NCI-H146 treated with DMSO at 0.1 percent for 48 hours (cell line): Measurements from ENCODE around the gene GFOD1.
"Not testable (repeated sequence)": the region's sequence is repeated elsewhere in the genome, so short reads cannot be mapped to it uniquely, and the experiment has no call there.

Source experiments
- DNase-seq: peaks from one replicate; lab custom pipeline; 2025; ENCODE audit not compliant: unreplicated experiment; lab: John Stamatoyannopoulos, UW

The GFOD1 gene

DNA sequence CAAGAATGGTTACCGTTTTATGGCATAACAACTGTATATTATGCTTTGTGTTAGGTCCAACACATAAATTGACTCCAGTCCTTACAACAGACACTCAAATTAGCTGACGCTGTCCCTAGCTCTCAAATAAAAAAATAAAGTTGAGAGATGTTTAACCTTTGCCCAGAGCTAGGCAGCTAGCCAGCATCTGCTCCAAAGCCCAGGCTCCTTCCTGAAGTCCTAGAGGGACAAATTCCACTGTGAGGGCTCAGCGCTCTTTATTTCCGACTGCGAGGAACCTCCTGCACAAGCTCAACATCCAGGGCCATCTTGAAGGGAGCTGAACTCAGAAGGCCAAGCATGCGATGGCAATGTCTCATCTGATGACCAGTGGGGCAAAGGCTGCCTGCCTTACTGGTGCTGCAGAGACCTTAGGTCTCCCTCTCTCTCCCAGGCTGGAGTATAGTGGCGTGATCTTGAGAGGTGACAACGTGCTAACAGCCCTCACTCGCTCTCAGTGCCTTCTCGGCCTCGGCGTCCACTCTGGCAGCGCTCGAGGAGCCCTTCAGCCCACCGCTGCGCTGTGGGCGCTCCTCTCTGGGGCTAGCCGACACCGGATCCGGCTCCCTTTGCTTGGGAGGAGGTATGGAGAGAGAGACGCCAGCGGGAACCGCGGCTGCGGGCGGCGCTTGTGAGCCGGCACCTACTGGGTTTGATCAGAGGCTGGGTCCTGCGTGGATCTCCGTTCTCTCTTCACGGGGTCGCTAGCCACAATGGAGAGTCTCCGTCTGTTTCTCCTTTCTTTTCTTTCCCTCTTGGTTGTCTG lies 24.7 kb upstream of the GFOD1 start:
- DNase-seq: no peak

DNA sequence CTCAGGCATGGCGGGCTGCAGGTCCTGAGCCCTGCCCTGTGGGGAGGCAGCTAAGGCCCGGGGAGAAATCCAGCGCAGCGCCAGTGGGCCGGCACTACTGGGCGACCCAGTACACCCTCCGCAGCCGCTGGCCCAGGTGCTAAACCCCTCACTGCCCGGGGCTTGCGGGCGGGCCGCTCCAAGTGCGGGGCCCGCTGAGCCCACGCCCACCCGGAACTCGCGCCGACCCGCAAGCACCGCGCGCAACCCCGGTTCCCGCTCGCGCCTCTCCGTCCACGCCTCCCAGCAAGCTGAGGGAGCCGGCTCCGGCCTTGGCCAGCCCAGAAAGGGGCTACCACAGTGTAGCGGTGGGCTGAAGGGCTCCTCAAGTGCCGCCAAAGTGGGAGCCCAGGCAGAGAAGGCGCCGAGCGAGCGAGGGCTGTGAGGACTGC lies 23.8 kb upstream of the GFOD1 start:
- DNase-seq: not testable (repeated sequence)

DNA sequence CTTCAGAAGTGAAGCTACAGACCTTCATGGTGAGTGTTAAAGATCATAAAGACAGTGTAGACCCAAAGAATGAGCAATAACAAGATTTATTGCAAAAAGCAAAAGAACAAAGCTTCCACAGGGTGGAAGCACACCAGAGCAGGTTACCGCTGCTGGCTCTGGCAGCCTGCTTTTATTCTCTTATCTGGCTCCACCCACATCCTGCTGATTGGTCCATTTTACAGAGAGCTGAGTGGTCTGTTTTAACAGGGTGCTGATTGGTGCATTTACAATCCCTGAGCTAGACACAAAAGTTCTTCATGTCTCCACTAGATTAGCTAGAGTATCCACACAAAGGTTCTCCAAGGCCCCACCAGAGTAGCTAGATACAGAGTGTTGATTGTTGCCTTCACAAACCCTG lies 23.0 kb upstream of the GFOD1 start:
- not testable (repeated sequence) for DNase-seq

DNA sequence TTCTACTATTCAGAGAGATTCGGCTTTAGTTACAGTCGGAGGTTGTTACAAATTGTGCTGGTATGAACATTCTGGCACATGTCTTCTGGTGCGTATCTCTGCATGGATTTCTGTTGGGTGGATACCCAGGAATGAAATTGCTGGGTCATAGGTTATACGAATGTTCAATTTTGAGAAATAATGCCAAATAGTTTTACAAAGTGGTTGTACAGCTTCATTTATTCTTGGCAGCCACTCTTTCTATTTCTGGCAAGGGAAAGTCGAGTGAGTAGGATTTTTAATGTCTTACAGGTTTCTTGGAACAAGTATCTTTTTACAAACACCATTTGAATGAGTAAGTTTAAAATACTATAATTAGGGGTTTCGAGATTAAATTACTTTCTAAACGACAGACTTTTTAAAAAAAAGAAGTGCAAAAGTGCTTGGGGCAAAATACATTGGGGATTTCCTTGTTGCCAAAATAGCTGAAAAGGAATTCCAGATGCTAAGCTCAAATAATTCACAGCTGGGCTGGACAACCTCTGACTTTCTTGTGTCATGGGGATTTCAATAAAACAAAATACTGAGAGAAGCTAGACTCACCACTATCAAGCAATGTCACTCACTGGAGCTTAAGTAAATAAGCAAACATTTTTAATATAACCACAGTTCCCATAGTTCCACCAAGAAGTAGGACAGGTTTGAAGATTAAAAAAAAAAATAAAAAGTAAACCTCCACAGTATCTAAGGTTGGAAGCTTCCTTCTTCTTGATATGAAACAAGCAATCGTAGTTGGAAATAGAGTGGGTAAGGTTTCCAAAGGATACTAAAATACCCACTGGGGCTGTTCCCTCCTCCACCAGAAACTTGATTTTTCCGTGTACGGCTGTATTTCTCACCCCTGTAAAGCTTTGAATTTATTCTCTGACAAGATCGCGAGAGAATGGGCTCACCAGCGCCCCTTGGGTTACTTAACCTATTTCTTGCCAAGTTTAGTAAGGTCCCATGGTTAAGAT lies 21.6 kb upstream of the GFOD1 start:
- no peak for DNase-seq

DNA sequence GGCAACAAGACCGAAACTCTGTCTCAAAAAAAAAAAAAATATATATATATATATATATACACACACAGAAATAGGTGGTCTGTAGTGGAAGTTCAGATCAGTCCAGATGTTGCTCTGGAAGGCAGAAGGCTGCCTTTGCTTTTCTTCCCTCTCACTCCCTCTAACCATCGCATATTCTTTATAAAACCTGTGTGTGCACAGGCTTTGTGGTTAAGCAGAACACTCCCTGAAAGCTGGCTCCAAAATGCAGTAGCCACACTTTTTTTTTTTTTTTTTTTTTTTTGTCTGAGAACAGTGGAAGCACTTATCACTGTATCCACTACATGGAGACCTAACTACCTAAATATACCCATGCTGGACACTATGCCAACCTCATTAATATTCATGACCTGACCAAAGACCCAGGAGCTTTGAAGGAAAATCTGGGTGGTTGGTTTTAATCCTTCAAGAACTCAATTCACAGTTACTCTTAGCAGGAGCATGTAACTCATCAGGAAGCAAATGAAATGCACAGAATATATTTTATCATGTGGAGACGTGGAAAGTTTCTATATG lies 20.0 kb upstream of the GFOD1 start:
- no peak for DNase-seq

DNA sequence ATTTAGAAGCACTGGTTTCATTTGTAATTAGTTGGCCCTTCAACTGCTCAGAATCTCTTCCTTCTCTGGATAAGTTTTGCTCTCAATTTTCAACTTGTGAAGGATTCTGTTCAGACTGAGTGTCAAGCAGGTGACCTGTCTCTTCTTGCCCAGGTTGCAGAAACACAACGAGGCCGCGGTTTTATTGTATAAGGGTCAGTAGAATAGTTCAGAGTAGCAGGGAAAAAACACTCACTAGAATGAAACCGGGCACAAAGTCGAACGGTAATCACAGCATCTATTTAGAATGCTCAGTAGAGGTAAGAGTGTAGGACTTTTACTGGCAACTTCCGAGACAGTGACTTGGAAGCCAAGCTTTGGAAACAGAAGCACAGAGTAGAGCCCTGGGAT lies 17.9 kb upstream of the GFOD1 start:
- no peak for DNase-seq

DNA sequence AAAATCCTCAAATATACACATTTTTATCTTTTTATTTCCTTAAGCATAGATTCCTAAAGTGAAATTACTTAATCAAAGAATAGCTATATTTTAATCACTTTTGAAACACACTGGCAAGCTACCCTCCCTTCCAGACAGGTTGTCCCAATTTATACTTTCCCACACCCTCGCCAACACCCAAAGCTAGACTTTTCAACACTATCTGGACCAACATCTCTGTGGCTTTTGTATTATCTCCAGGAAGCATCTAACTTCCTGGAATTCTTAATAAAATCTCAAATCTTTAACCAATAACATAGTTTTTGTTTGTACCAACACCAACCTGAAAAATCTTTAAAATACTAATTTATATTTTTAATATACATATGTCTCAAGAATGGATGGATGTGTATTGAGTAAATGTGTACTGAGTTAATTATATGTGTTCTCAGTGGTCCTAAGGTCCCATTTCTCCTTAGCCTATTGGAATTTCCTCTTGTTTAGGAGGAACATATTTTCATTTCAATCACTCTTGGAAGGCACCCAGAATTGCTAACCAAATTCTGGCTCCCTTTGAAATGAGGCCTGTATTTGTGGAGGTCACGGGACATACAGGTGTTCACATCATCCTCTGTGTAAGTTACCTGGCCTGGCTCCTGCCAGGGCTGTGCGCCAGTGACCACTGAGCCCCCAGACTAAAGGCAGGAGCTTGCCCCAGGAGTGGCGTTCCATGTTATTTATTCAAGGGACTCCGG lies 17.4 kb upstream of the GFOD1 start:
- no peak for DNase-seq

DNA sequence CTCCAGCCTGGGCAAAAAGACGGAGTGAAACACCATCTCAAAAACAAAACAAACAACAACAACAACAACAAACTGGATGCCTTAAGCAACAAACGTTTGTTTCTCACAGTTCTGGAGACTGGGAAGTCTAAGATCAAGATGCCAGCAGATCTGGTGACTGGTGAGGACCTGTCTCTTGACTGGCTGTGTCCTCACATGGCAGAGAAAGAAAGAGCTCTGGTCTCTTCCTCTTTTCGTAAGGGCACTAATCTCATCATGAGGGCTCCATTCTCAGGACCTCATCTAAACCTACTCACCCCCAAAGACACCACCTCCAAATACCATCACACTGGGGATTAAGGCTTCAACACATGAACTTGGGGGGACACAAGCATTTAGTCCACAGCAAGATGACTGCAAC lies 13.5 kb upstream of the GFOD1 start:
- DNase-seq: no peak

DNA sequence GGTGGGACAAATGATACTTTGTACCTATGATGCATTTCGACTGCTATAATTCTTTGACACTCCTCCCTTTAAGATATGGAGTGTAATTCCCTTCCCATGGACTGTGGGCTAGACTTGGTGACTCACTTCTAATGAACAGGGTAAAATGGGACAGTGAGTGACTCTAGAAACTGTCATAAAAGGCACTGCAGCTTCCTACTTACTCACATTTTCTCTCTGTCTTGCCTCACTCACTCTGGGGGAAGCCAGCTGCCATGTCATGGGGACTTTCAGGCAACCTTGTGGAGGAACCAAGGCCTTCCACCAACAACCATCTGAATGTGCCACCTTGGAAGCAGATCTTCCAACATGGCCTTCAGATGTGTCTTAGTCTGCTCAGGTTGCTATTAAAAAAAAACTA lies 12.9 kb upstream of the GFOD1 start:
- no peak for DNase-seq

DNA sequence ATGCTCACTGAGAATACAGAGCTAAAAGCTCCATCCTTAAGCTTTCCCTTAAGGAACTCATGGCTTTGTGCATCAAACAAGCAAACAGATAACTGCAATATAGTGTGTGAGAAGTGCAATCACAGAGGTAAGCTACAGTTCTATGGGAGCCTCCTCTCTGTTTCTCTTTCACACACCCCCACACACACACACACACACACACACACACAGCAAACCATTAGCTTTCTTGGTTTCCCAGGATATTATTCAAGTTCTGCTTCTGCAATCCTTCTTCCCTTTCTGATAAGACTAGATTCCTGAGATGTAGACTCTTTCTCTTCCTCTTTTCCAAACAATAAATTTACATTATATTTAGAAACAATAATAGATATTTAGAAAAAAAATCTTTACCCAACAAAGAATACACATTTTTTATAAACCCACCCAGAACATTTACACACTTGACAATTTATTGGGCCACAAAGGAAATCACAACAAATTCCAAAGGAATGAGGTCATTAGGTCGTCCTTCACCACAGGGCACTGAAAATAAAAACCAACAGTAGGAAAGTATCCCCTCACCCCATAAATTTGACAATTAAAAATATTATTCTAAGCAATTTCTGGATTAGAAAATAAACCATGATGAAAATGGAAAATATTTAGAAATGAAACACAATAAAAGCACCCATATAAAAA lies 9.3 kb upstream of the GFOD1 start:
- DNase-seq: no peak

DNA sequence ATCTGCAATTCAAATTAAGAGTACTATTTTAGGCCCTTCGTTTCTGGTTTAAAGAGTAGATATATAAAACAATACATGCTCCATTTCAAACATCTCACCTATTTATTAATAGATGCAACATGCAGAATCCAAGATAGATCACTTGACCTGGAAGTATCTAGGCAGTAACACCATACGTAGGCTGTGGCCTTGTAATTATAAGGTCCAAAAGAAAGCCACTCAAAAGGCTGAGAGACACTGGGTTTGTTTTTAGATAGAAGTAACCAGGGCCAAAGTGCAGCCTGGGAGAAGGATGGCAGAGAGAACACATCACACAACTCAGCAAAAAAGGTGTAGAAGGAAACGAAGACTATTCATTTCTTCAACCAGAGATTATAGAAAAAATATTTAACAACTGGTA lies 8.4 kb upstream of the GFOD1 start:
- no peak for DNase-seq

DNA sequence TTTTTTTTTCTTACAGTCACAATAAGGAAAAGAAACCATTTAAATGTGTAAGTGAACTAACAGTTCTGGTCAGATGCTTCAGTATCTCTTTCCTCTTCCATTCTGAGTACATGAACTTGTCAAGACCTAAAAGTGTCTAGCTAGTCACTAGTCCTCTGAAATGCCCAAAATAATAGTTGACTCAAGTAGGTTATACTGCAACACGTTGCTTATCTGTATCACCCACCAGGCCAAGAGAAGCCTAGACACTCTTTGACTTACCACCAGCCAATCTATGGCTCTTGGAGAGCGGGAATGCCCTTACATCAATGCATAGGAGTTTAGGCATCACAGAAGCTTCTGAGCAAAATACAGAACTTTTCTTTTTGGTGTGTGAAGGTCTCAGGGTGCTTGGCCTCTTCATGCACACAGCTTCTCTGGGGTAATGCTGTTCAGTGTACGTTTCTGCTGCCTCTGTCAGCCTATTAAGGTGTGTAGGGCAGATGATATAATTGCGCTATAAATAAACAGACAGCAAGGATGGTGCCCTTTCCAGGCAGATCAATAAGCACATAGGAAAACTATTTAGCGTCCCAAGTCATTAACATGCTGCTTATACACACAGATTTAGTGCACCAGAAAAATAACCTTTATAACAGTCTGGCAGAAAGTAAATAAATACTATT lies 7.8 kb upstream of the GFOD1 start:
- DNase-seq: no peak

DNA sequence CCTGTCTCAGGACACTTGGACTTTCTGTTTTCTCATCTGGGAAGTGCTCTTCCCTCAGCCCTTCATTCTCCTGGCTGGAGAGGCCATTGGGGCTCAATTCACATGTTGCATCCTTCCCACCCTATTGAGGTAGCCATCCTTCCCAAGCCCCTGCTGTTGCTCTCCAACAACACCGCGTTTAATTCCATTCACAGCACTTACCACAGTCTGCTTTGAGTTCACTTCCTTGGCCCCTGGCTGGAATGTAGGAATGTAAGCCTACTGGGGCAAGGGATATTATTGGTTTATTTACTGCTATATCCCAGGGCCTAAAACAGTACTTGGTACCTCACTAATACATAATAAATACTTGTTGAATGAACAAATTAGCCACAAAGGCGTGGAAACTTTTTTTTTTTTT lies 6.7 kb upstream of the GFOD1 start:
- DNase-seq: no peak

DNA sequence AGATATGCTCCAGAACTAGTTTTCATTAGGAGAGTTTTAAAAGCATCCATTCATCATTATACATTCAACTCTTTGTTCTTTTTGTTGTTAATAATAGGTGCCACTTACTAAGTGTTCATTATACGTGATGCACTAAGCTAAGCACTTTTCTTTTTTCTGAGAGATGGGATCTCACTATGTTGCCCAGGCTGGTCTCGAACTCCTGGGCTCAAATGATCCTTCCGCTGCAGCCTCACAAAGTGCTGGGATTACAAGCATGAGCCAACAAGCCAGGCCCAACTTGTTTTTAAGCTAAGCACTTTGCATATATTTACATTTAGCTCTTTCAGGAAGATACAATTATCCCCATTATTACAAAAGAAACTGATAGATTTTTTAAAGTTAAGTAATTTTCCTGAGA lies 5.7 kb upstream of the GFOD1 start:
- DNase-seq: no peak

DNA sequence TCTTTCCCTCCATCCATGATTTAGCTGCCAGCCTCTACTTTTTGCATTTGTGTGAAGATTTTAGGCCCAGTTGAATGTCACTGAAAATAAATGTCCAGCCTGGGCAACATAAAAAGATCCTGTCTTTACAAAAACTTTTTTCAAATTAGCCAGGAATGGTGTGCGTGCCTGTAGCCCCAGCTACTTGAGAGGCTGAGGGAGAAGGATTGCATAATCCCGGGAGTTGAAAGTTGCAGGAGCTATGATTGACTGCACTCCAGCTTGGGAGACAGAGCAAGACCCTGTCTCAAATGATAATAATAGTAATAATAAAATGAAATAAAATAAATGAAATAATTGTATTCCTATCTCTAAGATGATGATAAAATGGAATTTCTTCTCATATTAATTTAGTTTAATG lies 5.0 kb upstream of the GFOD1 start:
- DNase-seq: no peak

DNA sequence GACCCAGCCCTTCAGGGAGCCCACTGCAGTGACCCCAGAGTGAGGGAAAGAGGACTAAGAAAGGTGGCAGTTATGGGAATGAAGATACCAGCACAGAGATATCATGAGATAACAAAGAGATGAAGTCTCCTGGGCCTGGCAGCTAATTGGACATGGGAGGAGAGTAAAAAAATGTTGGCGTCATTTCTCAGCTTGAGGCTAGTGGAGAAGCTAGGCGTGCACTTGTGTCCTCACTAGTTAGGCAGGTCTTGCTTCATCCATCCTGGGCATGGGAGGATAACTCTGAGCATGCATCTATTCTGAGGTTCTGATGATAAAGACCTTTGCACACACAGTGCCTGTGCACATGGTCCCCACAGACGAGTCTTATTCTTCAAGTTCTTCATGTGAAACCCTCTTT lies 4.1 kb upstream of the GFOD1 start:
- no peak for DNase-seq

DNA sequence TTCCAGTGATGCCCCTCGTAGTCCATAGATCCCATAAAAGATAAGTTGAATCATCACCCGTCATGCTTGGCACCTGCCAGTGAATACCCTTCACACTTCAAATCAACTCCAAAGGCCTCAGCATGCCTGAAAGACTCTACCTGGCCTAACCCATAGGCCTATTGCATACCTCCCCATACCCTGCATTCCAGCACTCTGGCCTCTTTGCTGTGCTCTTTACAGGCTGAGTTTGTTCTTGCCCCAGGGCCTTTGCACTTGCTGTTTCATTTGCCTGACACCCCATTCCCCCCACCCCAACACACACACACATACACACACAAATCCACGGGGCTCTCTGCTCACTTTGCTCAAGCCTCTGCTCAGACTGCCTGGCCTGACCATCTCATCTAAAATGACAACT lies 3.0 kb upstream of the GFOD1 start:
- no peak for DNase-seq

DNA sequence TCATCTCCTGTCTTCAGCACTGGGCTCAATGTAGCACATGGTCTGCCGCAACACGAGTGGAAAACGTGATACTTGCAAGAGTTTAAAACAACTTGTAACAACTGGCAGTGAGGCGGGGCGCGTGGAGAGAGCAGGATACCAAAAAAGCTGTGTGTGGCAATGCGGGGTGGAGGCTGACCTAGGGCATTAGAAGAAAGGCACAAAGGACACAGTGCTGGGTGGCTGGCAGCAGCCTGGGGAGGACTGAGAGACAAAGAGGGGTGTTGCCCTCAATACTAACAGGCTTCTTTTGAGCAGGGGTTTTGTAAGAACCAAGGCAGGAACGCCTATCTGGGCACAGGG lies 1.5 kb upstream of the GFOD1 start:
- no peak for DNase-seq

DNA sequence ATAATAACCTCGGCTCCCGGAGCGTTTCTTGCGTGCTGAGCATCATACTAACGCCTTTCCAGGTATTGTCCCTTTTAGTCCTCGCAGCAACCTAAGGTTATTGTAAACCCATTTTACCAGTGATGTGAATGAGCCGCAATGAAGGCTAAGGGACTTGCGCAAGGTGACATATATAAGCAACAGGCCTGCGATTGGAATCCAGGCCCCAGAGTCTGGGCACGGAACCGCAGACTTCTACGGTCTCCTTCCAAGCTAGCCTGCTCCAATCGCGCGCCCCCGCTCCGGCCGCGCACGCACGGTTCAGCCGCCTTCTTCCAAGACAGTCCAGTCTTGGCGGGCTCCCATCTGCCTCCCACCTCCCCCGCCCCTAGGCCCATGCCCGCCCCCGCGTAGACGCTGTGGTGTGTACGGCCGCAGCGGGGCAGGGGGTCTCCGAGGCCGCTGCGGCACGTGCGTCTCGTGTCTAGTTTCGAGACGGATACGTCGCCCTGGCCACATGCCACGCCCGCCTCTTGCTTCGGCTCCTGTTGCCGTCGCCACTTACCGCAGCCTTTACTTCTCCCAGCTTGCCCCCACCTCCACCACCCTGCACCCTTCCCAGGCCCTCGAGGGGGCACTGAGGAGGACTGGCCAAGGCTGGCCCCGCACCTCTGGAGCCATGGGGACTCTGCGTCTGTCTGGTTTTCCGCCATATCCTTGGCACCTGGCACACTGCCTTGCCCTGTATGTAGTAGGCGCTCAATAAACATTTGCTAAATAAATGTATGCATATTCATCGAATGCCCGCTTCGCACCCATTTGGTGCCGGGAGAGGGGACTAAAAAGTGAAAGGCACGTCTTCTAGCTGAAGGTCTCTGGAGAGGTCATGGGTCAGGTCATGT lies 855 bp upstream of the GFOD1 start:
- no peak for DNase-seq
